HK-2 (cell line): ENCODE data around the gene STARD10.

ENCODE experiments used
- DNase-seq: peaks from one replicate; pipeline ENCODE4 v3.0.0-alpha.2; 2018; ENCODE audit not compliant: unreplicated experiment

Gene STARD10

GRCh38 chr11:72763823-72764222, 30.0 kb downstream of the STARD10 start:
- DNase-seq = no peak

GRCh38 chr11:72762641-72763304, 31.1 kb downstream of the STARD10 start:
- DNase-seq = no peak

GRCh38 chr11:72760539-72761405, 33.1 kb downstream of the STARD10 start:
- no peak for DNase-seq

- DNase-seq = no peak
Measured at GRCh38 chr11:72759468-72759985, 34.3 kb downstream of the STARD10 start.

- no peak for DNase-seq
Measured at GRCh38 chr11:72758690-72759389, 35.0 kb downstream of the STARD10 start.

GRCh38 chr11:72758304-72758689, 35.5 kb downstream of the STARD10 start:
- DNase-seq = no peak

- DNase-seq = no peak
Measured at GRCh38 chr11:72755713-72756285, 38.0 kb downstream of the STARD10 start.

- DNase-seq = no peak
Measured at GRCh38 chr11:72754544-72755155, 39.2 kb downstream of the STARD10 start.

- DNase-seq = no peak
Measured at GRCh38 chr11:72754149-72754543, 39.7 kb downstream of the STARD10 start.

GRCh38 chr11:72753341-72754148, 40.3 kb downstream of the STARD10 start:
- no peak for DNase-seq

- peak; percentile 81 for DNase-seq
Measured at GRCh38 chr11:72752088-72752914, 41.5 kb downstream of the STARD10 start, which contains the start of gene ARAP1. ARAP1 (minus strand) TSS chr11:72752408; CDS start chr11:72727128, 25,280 bp downstream.

- no peak for DNase-seq
Measured at GRCh38 chr11:72751116-72752087, 42.4 kb downstream of the STARD10 start.

GRCh38 chr11:72750556-72751115, 43.2 kb downstream of the STARD10 start:
- no peak for DNase-seq

GRCh38 chr11:72750086-72750485, 43.8 kb downstream of the STARD10 start:
- no peak for DNase-seq

- DNase-seq = no peak
Measured at GRCh38 chr11:72747289-72747855, 46.5 kb downstream of the STARD10 start.

- DNase-seq = no peak
Measured at GRCh38 chr11:72746821-72747220, 47.0 kb downstream of the STARD10 start.

- DNase-seq = no peak
Measured at GRCh38 chr11:72745925-72746550, 47.8 kb downstream of the STARD10 start.
